Nephron (organoid): ENCODE data around the gene EFR3B.

Experiments used
- H3K27ac Mint-ChIP-seq, 3 experiments: 2 replicates each; pipeline ENCODE4 v1.8.0; 2020; ENCODE audit warnings: mixed read lengths in 3 of 3, mild to moderate bottlenecking in 2 of 3, moderate library complexity in 1 of 3
- H3K27me3 Mint-ChIP-seq: 2 replicates; pipeline ENCODE4 v1.8.0; 2021; ENCODE audit warnings: low read depth, mild to moderate bottlenecking, moderate library complexity, mixed read lengths
- H3K36me3 Mint-ChIP-seq: 2 replicates; pipeline ENCODE4 v1.8.0; 2020; ENCODE audit warnings: low read depth, mixed read lengths
- H3K4me1 Mint-ChIP-seq: 2 replicates; pipeline ENCODE4 v1.8.0; 2020; ENCODE audit warnings: mixed read lengths
- H3K4me3 Mint-ChIP-seq, 3 experiments: 2 replicates each; pipeline ENCODE4 v1.8.0; 2020; ENCODE audit warnings: mild to moderate bottlenecking in 3 of 3, mixed read lengths in 3 of 3, moderate library complexity in 2 of 3
- H3K9me3 Mint-ChIP-seq: 2 replicates; pipeline ENCODE4 v1.8.0; 2020; ENCODE audit warnings: mixed read lengths
- TF ChIP-seq, protein P1 (sequence below), 3 experiments: fragments of 200-600 bp; sonication (generic); IDR thresholded peaks; one replicate each; pipeline ENCODE4 v1.5.0; 2021; ENCODE audit warnings: antibody characterized with exemption in 3 of 3; ENCODE audit not compliant: unreplicated experiment in 3 of 3

Gene EFR3B

DNA sequence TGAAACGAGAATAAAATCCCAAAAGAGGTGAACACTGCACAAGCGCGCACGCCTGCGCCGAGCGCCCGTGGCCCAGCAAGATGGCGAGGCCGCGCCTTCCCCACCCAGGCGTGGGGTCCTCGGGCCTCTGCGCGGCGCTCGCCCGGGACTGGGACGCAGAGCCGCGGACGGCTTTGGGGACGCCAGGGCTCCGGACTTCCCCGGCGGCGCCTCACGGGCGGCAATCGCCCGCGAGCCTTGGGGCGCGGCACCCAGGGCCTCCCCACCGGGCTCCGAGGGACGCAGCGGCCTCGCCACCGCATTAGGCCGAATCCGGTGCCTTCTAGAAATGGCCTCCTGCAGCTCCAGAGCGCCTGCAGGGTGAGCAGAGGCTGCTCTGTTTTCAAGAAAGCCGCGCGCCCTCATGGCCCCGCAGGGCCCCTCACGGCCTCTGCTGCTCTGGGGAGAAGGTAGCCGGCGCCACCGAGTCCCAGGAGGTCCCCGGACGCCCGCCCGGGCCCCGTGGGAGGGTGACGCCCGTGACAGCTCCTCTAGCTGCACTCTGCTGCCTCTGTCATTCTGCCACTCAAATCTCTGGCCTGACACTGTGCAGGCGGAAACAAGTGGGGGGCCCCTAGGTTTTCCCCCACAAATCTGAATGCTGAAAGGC lies 162.4 kb downstream of the EFR3B start:
- no peak overlapping the region for H3K27ac Mint-ChIP-seq
- H3K9me3 Mint-ChIP-seq, result no peaks in the 10 kb centered on the region
- TF ChIP-seq, protein P1, sequence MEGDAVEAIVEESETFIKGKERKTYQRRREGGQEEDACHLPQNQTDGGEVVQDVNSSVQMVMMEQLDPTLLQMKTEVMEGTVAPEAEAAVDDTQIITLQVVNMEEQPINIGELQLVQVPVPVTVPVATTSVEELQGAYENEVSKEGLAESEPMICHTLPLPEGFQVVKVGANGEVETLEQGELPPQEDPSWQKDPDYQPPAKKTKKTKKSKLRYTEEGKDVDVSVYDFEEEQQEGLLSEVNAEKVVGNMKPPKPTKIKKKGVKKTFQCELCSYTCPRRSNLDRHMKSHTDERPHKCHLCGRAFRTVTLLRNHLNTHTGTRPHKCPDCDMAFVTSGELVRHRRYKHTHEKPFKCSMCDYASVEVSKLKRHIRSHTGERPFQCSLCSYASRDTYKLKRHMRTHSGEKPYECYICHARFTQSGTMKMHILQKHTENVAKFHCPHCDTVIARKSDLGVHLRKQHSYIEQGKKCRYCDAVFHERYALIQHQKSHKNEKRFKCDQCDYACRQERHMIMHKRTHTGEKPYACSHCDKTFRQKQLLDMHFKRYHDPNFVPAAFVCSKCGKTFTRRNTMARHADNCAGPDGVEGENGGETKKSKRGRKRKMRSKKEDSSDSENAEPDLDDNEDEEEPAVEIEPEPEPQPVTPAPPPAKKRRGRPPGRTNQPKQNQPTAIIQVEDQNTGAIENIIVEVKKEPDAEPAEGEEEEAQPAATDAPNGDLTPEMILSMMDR (IDR thresholded peaks at IDR 0.05; ENCODE audit: unreplicated experiment in 3 of 3), result no peak
- peaks cover 28% of the 10 kb centered on the region for H3K27me3 Mint-ChIP-seq
- no peaks in the 10 kb centered on the region for H3K36me3 Mint-ChIP-seq
- H3K4me3 Mint-ChIP-seq, result no peak overlapping the region
- H3K4me1 Mint-ChIP-seq, result peaks cover 2% of the 10 kb centered on the region

DNA sequence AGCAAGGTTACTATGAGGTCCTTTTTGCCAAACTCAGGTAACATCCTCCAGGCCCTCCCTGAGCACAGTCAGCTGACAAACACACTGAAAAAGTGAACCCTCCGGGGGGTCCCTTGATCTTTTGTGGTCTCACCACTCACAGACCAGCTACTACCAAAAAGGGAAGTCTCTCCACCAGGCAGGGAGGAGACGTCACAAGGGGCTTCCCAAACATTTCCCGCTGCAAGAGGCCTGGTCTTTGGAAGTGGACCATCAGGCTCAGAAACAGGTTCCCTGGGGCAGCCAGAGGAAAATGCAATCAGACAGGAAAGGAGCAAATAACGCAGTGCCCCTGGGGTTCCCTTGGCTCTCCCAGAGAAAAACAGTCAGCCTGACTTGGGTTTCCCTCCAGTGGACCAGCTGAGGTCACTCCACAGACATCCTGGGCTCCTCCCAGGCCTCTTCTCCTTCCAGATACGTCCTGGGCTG lies 165.2 kb downstream of the EFR3B start:
- Mint-ChIP-seq H3K27ac (no peak overlapping the region), H3K4me1 (peaks cover 11% of the 10 kb centered on the region), H3K27me3 (peaks cover 12% of the 10 kb centered on the region), H3K4me3 (no peak overlapping the region), H3K9me3 (no peaks in the 10 kb centered on the region), H3K36me3 (no peaks in the 10 kb centered on the region)
- TF ChIP-seq, protein P1 (IDR thresholded peaks at IDR 0.05; ENCODE audit: unreplicated experiment in 3 of 3), result no peak
